ENCODE measurements around the gene DMRTB1.

GRCh38 chr1:53421208-53421607 is 38.0 kb upstream of the DMRTB1 start:
- TF ChIP-seq, protein P1, sequence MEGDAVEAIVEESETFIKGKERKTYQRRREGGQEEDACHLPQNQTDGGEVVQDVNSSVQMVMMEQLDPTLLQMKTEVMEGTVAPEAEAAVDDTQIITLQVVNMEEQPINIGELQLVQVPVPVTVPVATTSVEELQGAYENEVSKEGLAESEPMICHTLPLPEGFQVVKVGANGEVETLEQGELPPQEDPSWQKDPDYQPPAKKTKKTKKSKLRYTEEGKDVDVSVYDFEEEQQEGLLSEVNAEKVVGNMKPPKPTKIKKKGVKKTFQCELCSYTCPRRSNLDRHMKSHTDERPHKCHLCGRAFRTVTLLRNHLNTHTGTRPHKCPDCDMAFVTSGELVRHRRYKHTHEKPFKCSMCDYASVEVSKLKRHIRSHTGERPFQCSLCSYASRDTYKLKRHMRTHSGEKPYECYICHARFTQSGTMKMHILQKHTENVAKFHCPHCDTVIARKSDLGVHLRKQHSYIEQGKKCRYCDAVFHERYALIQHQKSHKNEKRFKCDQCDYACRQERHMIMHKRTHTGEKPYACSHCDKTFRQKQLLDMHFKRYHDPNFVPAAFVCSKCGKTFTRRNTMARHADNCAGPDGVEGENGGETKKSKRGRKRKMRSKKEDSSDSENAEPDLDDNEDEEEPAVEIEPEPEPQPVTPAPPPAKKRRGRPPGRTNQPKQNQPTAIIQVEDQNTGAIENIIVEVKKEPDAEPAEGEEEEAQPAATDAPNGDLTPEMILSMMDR (IDR thresholded peaks at IDR 0.05 in 8 of 11, conservative IDR thresholded peaks at IDR 0.05 in 3 of 11): no peak
- no peak for TF ChIP-seq POLR2AphosphoS5 (IDR thresholded peaks at IDR 0.05)
